Measurements from ENCODE around the gene CADM2. TPM values are rescaled to one million over a fixed set of nuclear protein-coding genes. Genes with fewer than 3 reads are reported as not detected.

The CADM2 gene
- total and polyA plus RNA-seq, 2 donors (not counting 3 experiments of a cell fraction or from before 2014, with no cell fraction given), result not detected

GRCh38 chr3:85005946-85006345, 47.2 kb downstream of the CADM2 start:
- no peak overlapping the region for H2AFZ ChIP-seq (ENCODE audit: low read depth, low read length)
- no TSS peak for BruUV-seq (replicated peaks)
- H3K4me2 ChIP-seq (ENCODE audit: insufficient read depth, low read length), result no peak overlapping the region
- POLR2A ChIA-PET, result no interaction called here
- no peaks in the 10 kb centered on the region for H3K79me2 ChIP-seq (ENCODE audit: control insufficient read depth, insufficient read depth, low read length)
- H3K9me3 ChIP-seq (replicated peaks; ENCODE audit: control insufficient read depth, insufficient read depth, low read length), result no peaks in the 10 kb centered on the region
- dilution Hi-C loops (cut with MboI; ENCODE audit: extremely low pct_ligation_motif_present, low sequenced_read_pairs), result no loop called here
- no peak overlapping the region for H3K4me3 ChIP-seq (replicated peaks in 1 of 3; ENCODE audit: insufficient read depth in 1 of 3, low read depth in 1 of 3, low read length in 3 of 3)
- intact Hi-C loops (cut with micrococcal nuclease), result no loop called here
- FAIRE-seq (no peak), DNase-seq (ENCODE audit: low read depth, low spot score) (no peak)
- H4K20me1 ChIP-seq (replicated peaks; ENCODE audit: control insufficient read depth, extremely low read depth, insufficient read depth, low read length), result no peaks in the 10 kb centered on the region
- H3K4me1 ChIP-seq (ENCODE audit: control insufficient read depth, extremely low read depth, insufficient read depth, low read length), result no peaks in the 10 kb centered on the region
- H3K9ac ChIP-seq (replicated peaks; ENCODE audit: extremely low read depth, insufficient read depth, low read length), result no peak overlapping the region
- TF ChIP-seq JUN (IDR thresholded peaks at IDR 0.05; ENCODE audit: borderline replicate concordance, insufficient read depth, insufficient read length, low read depth), result no peak
- no peak for TF ChIP-seq POLR2AphosphoS5 (IDR thresholded peaks at IDR 0.05; ENCODE audit: insufficient read depth, low read depth, low read length)
- TF ChIP-seq, protein P1, sequence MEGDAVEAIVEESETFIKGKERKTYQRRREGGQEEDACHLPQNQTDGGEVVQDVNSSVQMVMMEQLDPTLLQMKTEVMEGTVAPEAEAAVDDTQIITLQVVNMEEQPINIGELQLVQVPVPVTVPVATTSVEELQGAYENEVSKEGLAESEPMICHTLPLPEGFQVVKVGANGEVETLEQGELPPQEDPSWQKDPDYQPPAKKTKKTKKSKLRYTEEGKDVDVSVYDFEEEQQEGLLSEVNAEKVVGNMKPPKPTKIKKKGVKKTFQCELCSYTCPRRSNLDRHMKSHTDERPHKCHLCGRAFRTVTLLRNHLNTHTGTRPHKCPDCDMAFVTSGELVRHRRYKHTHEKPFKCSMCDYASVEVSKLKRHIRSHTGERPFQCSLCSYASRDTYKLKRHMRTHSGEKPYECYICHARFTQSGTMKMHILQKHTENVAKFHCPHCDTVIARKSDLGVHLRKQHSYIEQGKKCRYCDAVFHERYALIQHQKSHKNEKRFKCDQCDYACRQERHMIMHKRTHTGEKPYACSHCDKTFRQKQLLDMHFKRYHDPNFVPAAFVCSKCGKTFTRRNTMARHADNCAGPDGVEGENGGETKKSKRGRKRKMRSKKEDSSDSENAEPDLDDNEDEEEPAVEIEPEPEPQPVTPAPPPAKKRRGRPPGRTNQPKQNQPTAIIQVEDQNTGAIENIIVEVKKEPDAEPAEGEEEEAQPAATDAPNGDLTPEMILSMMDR (IDR thresholded peaks at IDR 0.05; ENCODE audit: extremely low read depth in 1 of 2, insufficient read depth in 1 of 2, low read depth in 1 of 2, low read length in 2 of 2), result no peak
- no peak for TF ChIP-seq EZH2 (IDR thresholded peaks at IDR 0.05; ENCODE audit: borderline replicate concordance, low read depth, low read length, severe bottlenecking)
- TF ChIP-seq MYC (IDR thresholded peaks at IDR 0.05; ENCODE audit: low read depth, low read length), result no peak
- TF ChIP-seq, protein P2, sequence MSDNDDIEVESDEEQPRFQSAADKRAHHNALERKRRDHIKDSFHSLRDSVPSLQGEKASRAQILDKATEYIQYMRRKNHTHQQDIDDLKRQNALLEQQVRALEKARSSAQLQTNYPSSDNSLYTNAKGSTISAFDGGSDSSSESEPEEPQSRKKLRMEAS (IDR thresholded peaks at IDR 0.05; ENCODE audit: insufficient read depth, insufficient read length), result no peak
- TF ChIP-seq FOS (IDR thresholded peaks at IDR 0.05; ENCODE audit: borderline replicate concordance, insufficient read depth, low read length), result no peak
- no peak for TF ChIP-seq POLR2A (IDR thresholded peaks at IDR 0.05; ENCODE audit: low read depth, low read length)
- TF ChIP-seq GATA2 (IDR thresholded peaks at IDR 0.05; ENCODE audit: insufficient read depth, insufficient read length, low read depth, low read length), result no peak
- H3K36me3 ChIP-seq (ENCODE audit: control insufficient read depth in 2 of 2, extremely low read depth in 1 of 2, insufficient read depth in 2 of 2, low read length in 2 of 2), result no peaks in the 10 kb centered on the region
- CTCF ChIA-PET, result no interaction called here
- no peak overlapping the region for H3K27ac ChIP-seq (ENCODE audit: insufficient read depth, low read depth, low read length)
- no peaks in the 10 kb centered on the region for H3K27me3 ChIP-seq (ENCODE audit: control insufficient read depth in 2 of 2, insufficient read depth in 2 of 2, low read length in 2 of 2)
- no peaks in the 10 kb centered on the region for H3K9me1 ChIP-seq (replicated peaks; ENCODE audit: control insufficient read depth, extremely low read depth, insufficient read depth, low read length)
